HUES64 (cell line): Measurements from ENCODE around the gene TNIK.

ENCODE experiments used
- H3K27ac ChIP-seq: 2 replicates; pipeline ENCODE4 v1.7.0; 2013; ENCODE audit warnings: low read depth, low read length, inconsistent platforms
- H3K27me3 ChIP-seq: 2 replicates; pipeline ENCODE4 v1.6.1; 2013; ENCODE audit warnings: mild to moderate bottlenecking, low read length; ENCODE audit not compliant: insufficient read depth
- H3K36me3 ChIP-seq: 2 replicates; pipeline ENCODE4 v1.6.1; 2013; ENCODE audit warnings: mild to moderate bottlenecking, low read length; ENCODE audit not compliant: insufficient read depth
- H3K4me1 ChIP-seq: 2 replicates; pipeline ENCODE4 v1.6.1; 2013; ENCODE audit warnings: mild to moderate bottlenecking, low read length, moderate library complexity; ENCODE audit not compliant: insufficient read depth
- H3K4me3 ChIP-seq: 2 replicates; pipeline ENCODE4 v1.5.1; 2013; ENCODE audit warnings: mild to moderate bottlenecking, low read length, moderate library complexity
- H3K9ac ChIP-seq: 2 replicates; pipeline ENCODE4 v1.6.1; 2013; ENCODE audit warnings: mild to moderate bottlenecking, low read depth, low read length
- H3K9me3 ChIP-seq: 2 replicates; pipeline ENCODE4 v1.6.1; 2013; ENCODE audit warnings: low read depth, low read length; ENCODE audit not compliant: insufficient read depth
- WGBS: fragments of 150-250, 120-280 bp; methylation state at CpG from one replicate; pipeline ENCODE4 v1.1.7; 2013; ENCODE audit warnings: missing lambda C conversion rate; 5-methylcytosine and 5-hydroxymethylcytosine counted together

The TNIK gene

DNA sequence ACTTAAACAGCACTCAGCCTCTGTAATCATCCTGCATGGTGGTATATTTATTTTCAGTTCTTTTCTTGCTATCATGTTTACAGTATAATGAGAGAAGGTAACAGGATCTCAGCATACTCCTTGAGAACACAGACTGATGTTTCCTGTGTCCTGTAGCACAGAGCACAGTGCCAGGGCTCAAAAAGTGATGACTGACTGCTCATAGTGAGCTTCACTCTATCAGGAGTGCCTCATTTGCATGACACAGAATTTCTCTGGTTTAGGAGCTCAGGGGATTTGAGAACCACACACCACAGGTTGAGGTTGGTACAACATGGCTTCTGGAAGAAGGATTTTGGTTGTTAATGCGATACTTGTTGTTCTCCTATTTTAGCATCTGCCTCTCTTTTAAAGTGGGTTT, 365.1 kb downstream of the TNIK start:
- WGBS: 100% methylated on average over 1 of the region's 1 CpG
- H3K36me3 ChIP-seq: no peaks in the 10 kb centered on the region
- no peak overlapping the region for H3K9ac ChIP-seq
- no peaks in the 10 kb centered on the region for H3K9me3 ChIP-seq
- no peaks in the 10 kb centered on the region; the same call in none of the 2 replicates for H3K4me1 ChIP-seq
- no peak overlapping the region for H3K27ac ChIP-seq
- no peaks in the 10 kb centered on the region for H3K27me3 ChIP-seq
- no peak overlapping the region for H3K4me3 ChIP-seq

GRCh38 chr3:171094411-171094810, 365.8 kb downstream of the TNIK start:
- Histone ChIP-seq H3K27ac (no peak overlapping the region), H3K27me3 (no peaks in the 10 kb centered on the region), H3K4me3 (no peak overlapping the region), H3K36me3 (no peaks in the 10 kb centered on the region), H3K9me3 (no peaks in the 10 kb centered on the region), H3K4me1 (no peaks in the 10 kb centered on the region; the same call in none of the 2 replicates), H3K9ac (no peak overlapping the region)
- WGBS: 100% methylated on average over 3 of the region's 3 CpGs

GRCh38 chr3:171093462-171093861, 366.7 kb downstream of the TNIK start:
- H3K27me3 ChIP-seq: no peaks in the 10 kb centered on the region
- no peak overlapping the region for H3K9ac ChIP-seq
- no peaks in the 10 kb centered on the region for H3K36me3 ChIP-seq
- no peaks in the 10 kb centered on the region for H3K9me3 ChIP-seq
- no peaks in the 10 kb centered on the region; the same call in none of the 2 replicates for H3K4me1 ChIP-seq
- no peak overlapping the region for H3K27ac ChIP-seq
- no peak overlapping the region for H3K4me3 ChIP-seq

- Histone ChIP-seq H3K9me3 (no peaks in the 10 kb centered on the region), H3K36me3 (no peaks in the 10 kb centered on the region), H3K9ac (no peak overlapping the region), H3K27me3 (no peaks in the 10 kb centered on the region), H3K4me1 (no peaks in the 10 kb centered on the region; the same call in none of the 2 replicates), H3K4me3 (no peak overlapping the region), H3K27ac (no peak overlapping the region)
- WGBS: 100% methylated on average over 1 of the region's 1 CpG
Observed at GRCh38 chr3:171092467-171092911, 367.7 kb downstream of the TNIK start.

DNA sequence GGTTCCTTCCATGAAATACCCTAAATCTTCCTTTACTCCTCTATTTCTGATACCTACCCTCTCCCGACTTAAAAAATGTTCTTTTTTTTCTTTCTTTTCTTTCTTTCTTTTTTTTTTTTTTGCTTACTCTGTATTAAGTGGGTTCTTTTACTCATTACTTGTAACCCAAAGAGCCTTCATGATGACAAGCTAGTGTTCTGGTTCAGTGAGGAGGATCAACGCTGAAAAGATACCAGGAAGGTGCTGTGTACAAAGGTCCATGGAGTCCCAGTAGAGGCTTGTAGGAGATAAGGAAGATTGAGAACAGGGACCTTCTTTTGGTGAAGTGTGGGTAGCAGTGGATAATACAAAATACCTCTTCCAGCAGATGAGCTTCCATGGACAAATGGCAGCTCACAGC, 369.9 kb downstream of the TNIK start:
- Histone ChIP-seq H3K27ac (no peak overlapping the region), H3K36me3 (peaks cover 5% of the 10 kb centered on the region; the same call in 1 of the 2 replicates), H3K4me1 (no peaks in the 10 kb centered on the region; the same call in none of the 2 replicates), H3K27me3 (no peaks in the 10 kb centered on the region), H3K9ac (no peak overlapping the region), H3K9me3 (no peaks in the 10 kb centered on the region), H3K4me3 (no peak overlapping the region)
- 91% methylated on average over 2 of the region's 2 CpGs for WGBS

DNA sequence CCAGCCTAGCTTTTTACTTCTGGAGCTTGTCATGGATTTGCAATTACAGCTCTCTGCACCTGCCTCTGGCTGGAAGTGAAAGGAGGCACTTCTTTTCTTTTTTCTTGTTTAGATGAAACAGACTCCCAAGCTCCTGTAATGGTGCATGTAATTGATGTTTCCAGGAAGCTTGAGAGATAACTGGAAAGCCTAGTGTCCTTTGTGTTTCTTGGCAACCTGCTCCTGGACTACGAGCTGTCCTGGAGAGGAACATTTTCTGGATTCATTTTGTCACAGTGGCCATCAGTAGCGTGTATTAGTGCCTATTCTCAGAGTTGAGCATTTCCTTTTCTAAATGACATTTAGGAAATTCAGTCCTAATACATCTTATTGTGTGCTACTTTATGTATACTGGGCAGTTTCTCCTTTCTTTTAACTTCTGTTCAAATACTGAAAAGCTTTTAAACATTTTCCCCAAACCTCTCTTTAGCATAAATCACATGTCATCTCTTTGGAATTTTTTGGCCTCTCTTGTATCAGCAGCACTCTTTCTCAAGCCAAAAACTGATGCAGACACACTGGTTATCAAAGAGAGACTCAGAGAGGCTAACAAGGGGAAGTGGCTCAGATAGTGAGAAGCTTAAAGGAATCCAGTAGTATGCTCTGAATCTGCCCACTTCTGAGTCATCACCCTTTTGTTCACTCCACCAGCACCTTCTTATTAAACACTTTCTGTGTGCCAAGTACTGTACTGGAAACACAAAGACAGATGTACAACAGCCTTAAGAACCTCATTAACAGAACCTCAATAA, 371.0 kb downstream of the TNIK start:
- Histone ChIP-seq H3K4me3 (no peak overlapping the region), H3K9ac (no peak overlapping the region), H3K27ac (no peak overlapping the region), H3K27me3 (no peaks in the 10 kb centered on the region), H3K4me1 (no peaks in the 10 kb centered on the region; the same call in none of the 2 replicates), H3K9me3 (no peaks in the 10 kb centered on the region), H3K36me3 (peaks cover 12% of the 10 kb centered on the region)
- WGBS: 91% methylated on average over 2 of the region's 2 CpGs

GRCh38 chr3:171088496-171088895, 371.7 kb downstream of the TNIK start:
- no peak overlapping the region for H3K27ac ChIP-seq
- no peaks in the 10 kb centered on the region for H3K27me3 ChIP-seq
- no peaks in the 10 kb centered on the region; the same call in none of the 2 replicates for H3K4me1 ChIP-seq
- no peak overlapping the region for H3K9ac ChIP-seq
- WGBS: 91% methylated on average over 4 of the region's 4 CpGs
- H3K36me3 ChIP-seq: peaks cover 12% of the 10 kb centered on the region
- no peak overlapping the region for H3K4me3 ChIP-seq
- H3K9me3 ChIP-seq: no peaks in the 10 kb centered on the region

GRCh38 chr3:171086914-171087313, 373.3 kb downstream of the TNIK start:
- H3K4me3 ChIP-seq: no peak overlapping the region
- H3K9me3 ChIP-seq: no peaks in the 10 kb centered on the region
- H3K36me3 ChIP-seq: peaks cover 12% of the 10 kb centered on the region
- H3K4me1 ChIP-seq: no peaks in the 10 kb centered on the region
- WGBS: 100% methylated on average over 1 of the region's 1 CpG
- no peak overlapping the region for H3K9ac ChIP-seq
- H3K27me3 ChIP-seq: no peaks in the 10 kb centered on the region
- H3K27ac ChIP-seq: no peak overlapping the region

DNA sequence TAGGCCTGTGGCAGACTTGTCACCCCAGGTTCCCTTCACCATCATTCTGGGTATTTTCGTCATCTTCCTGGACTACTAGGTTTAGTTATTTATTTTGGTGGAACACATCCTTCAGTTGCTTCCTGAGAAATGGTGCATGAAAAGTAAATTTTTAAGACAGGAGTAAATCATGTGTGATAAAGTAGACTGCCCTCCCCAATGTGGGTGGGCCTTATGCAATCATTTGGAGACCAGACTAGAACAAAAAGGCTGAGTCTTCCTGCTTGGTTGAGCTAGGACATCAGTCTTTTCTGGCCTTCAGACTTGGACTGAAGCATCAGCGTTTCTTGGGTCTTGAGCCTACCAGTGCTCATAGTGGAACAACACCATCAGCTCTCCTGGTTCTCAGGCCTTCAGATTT, 382.9 kb downstream of the TNIK start:
- H3K27ac ChIP-seq: no peak overlapping the region
- no peaks in the 10 kb centered on the region for H3K27me3 ChIP-seq
- H3K36me3 ChIP-seq: peaks cover 22% of the 10 kb centered on the region
- H3K9me3 ChIP-seq: no peaks in the 10 kb centered on the region
- no peak overlapping the region for H3K9ac ChIP-seq
- 94% methylated on average over 2 of the region's 2 CpGs for WGBS
- H3K4me3 ChIP-seq: no peak overlapping the region
- H3K4me1 ChIP-seq: no peaks in the 10 kb centered on the region

- Histone ChIP-seq H3K9ac (no peak overlapping the region), H3K27me3 (no peaks in the 10 kb centered on the region), H3K36me3 (peaks cover 5% of the 10 kb centered on the region; the same call in 1 of the 2 replicates), H3K4me1 (no peaks in the 10 kb centered on the region), H3K27ac (no peak overlapping the region), H3K4me3 (no peak overlapping the region), H3K9me3 (no peaks in the 10 kb centered on the region)
Observed at GRCh38 chr3:171072432-171072831, 387.8 kb downstream of the TNIK start.

DNA sequence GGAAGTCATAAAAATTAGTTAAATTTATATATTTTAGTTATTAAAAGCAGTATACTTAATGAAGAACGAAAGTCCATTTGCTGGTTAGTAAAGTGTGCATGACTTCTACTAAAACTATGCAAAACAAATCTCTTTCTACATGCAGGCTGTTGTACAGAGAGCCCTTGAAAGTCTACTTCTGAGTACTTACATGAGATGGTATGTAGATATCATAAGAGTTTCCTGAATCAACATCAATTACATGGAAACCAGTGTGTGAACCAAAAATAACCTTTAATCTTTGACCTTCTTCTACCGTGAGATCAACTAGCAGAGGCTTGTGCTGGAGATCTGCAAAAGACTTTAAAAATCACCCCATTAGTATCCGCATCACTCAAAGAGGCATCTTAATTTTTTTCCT, 391.5 kb downstream of the TNIK start:
- Histone ChIP-seq H3K27ac (no peak overlapping the region), H3K9me3 (no peaks in the 10 kb centered on the region), H3K4me3 (no peak overlapping the region), H3K27me3 (no peaks in the 10 kb centered on the region), H3K36me3 (peaks cover 10% of the 10 kb centered on the region), H3K9ac (no peak overlapping the region), H3K4me1 (no peaks in the 10 kb centered on the region)
- WGBS: 96% methylated on average over 2 of the region's 3 CpGs
